Epithelial cell of prostate (primary cell): Measurements from ENCODE around the gene SORCS2.

ENCODE experiments used
- DNase-seq: peaks from one replicate; pipeline ENCODE4 v3.0.0-alpha.2; 2011; ENCODE audit warnings: low read depth, low spot score
- H3K27ac ChIP-seq: fragments of 450-650 bp; 2 replicates; pipeline ENCODE4 v1.5.1; 2017; ENCODE audit warnings: mild to moderate bottlenecking

The SORCS2 gene

GRCh38 chr4:7777871-7778509, 585.7 kb downstream of the SORCS2 start:
- DNase-seq = no peak

GRCh38 chr4:7778510-7779431, 586.4 kb downstream of the SORCS2 start:
- DNase-seq = no peak
- H3K27ac ChIP-seq = no peak overlapping the region

More at GRCh38 chr4:7777871-7778509, 585.7 kb downstream of the SORCS2 start:
- no peak overlapping the region for H3K27ac ChIP-seq

GRCh38 chr4:7779432-7779768, 587.1 kb downstream of the SORCS2 start:
- DNase-seq = no peak
- H3K27ac ChIP-seq = no peak overlapping the region

GRCh38 chr4:7780751-7781348, 588.5 kb downstream of the SORCS2 start:
- no peak for DNase-seq
- H3K27ac ChIP-seq = no peak overlapping the region

GRCh38 chr4:7781366-7781765, 589.0 kb downstream of the SORCS2 start:
- H3K27ac ChIP-seq = no peak overlapping the region
- no peak for DNase-seq

- no peak for DNase-seq
- H3K27ac ChIP-seq = no peak overlapping the region
These were observed 589.7 kb downstream of the SORCS2 start for GRCh38 chr4:7781993-7782392.

GRCh38 chr4:7782783-7783182, 590.4 kb downstream of the SORCS2 start:
- H3K27ac ChIP-seq = no peak overlapping the region
- DNase-seq = no peak

DNA sequence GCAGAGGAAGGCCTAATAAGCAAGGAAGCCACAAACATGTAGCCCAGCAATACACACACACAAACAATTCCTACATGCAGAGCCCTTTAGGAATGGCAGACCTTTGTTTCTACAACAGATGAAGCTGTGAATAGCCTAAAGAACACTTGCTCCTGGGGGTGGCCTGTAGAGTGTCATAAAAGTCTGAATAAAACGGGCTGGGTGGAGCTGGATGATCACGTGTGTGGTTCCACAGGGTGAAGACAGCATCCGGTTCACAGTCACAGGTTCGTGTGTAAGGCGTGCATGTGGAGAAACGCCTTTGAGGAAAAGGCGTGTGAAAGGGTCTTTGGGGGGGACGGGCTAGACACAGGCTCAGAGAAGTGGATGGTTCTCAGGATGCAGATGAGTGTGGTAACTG, 591.2 kb downstream of the SORCS2 start:
- no peak overlapping the region for H3K27ac ChIP-seq
- no peak for DNase-seq

DNA sequence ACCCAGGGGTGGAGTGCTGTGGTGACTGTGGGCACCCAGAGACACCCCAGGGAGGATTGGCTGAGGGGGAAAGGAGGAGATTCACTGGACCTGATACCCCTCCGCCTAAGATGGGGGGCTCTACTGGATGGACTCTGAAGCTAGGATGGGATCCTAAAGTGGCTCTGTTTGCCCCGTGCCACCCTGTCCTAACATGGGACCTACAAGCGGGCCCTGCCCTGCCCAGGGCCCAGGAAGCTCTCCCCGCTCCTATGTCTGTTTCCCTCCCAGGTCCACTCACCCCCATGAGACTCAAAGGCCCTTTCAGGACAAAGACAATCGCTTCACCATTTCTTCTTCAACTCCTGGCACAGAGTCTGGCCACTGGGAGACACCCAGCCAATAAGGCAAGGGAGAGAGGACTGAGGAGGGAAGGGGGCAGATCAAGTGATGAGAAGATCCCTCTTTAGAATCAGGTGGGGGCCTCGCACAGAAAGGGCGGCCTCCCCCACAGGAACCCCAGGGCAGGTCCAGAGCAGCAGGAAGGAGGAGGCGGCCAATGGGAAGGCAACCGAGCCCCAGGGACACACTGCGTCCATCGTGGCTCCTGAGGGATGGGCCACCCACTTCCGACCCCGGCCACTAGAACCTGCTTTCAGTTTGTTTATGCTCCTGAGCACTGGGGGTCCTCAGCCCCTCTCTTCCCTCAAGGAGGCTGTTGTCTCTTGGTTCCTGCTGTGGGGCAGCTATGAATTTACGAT, 592.0 kb downstream of the SORCS2 start:
- no peak overlapping the region for H3K27ac ChIP-seq
- no peak for DNase-seq

DNA sequence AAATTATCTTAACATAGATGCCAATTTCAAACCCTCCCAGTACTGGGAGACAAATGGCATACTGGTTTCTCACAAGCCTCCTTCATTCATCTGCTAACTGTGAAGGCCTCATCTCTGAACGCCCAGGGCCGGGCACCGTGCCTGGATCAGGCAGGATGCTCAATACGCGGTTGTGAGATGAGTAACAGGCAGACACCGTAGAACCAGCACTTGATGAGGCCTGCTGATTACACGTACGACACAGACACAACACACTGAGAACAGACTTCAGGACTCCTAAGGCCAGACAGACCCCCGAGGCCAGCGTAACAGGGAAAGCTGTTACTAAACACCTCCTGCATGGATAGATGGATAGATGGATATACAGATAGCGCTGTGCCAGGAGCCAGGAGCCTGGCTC, 592.7 kb downstream of the SORCS2 start:
- no peak overlapping the region for H3K27ac ChIP-seq
- no peak for DNase-seq

DNA sequence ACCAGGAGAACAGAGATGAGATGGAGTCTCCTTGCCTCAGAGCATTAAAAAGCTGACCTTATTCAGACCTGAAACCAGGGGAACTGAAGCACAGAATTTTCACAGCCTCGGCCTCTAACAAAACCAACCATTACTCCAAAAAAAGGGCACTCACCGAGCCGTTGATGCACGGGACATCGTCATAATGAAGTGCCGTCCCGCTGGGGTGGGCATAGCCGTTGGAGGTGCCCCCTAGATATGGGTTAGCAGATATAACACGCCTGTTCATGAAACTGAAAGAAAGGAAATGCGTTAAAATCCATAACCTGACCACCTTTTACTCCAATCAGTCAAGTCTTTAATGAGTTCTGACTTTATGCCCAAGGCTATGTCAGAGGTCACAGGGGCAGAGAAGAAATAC, 593.7 kb downstream of the SORCS2 start:
- no peak for DNase-seq

GRCh38 chr4:7786517-7786916, 594.2 kb downstream of the SORCS2 start:
- no peak overlapping the region for H3K27ac ChIP-seq

More for the DNA sequence above, 593.7 kb downstream of the SORCS2 start:
- H3K27ac ChIP-seq = no peak overlapping the region

DNA sequence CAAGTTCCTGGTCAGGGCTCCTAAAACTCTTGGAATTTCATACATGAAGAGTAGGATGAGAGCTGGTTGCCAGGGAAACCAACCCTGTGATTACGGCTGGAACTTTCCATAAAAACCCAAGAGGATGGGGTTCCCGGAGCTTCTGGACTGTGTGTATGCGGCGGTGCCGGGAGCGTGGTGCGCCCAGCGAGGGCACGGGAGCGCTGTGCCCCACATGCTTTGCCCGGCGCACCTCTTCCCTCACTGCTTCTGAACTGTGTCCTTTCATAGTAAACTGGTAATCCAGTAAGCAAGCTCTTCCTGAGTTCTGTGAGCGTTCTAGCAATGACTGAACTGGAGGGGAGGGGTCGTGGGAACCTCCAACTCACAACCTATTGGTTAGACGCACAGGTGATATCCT, 594.7 kb downstream of the SORCS2 start:
- no peak for DNase-seq
- no peak overlapping the region for H3K27ac ChIP-seq

More at GRCh38 chr4:7786517-7786916, 594.2 kb downstream of the SORCS2 start:
- no peak for DNase-seq

- DNase-seq = no peak
- H3K27ac ChIP-seq = no peak overlapping the region
These were observed 595.4 kb downstream of the SORCS2 start for GRCh38 chr4:7787681-7788141.

DNA sequence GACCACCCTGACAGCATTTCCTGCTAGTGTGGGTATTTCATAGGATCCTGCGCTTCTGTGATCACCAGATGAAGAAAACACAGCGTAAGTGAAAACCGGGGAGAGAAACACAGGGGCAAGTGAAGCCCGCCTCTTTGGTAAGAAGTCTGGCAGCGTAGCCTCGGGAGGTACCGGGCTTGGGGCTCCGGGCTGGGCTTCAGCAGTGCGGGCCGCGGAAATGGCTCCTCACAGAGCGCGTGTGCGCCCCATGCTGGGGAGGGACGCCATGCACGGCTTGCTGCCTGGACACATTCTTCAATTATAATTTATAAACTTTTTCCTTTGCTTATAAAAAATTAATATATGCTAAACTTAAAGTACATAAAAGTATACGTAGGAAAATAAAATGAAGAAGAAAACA, 595.9 kb downstream of the SORCS2 start:
- no peak for DNase-seq
- H3K27ac ChIP-seq = no peak overlapping the region

DNA sequence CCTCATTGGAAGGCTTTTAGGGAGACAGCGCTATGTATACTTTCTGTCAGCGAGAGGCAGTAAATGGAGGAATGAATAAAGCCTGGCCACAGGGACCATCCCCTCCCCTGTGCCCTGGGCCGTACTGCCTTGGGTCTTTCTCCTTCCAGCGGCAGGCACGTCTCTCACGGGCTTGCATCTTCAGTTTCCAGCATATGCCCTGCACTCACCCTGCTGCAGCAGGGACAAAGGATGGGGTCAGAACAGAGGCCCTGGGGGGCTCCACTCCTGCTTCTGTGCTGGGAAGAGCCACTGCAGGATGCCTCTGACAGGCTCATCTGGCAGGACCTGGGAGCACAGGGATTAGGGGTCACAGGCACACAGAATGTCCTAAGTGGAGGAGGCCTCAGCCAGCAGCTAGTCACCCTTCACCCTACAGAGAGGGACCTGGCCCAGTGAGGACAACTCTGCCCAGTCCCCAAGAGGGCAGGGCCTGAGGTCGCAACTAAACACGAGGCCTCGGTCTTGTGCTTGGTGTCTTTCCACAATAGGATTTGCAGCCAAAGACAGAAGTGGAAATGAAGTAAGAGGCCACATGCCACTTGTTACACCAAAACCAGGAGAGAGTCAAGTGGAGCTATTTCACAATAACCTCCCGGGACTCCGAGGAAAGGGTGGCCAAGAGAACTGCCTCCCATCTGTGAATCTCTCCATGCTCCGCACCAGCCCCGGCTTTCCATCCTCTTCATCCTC, 596.5 kb downstream of the SORCS2 start:
- no peak for DNase-seq
- no peak overlapping the region for H3K27ac ChIP-seq

- no peak for DNase-seq
- no peak overlapping the region for H3K27ac ChIP-seq
These were observed 597.7 kb downstream of the SORCS2 start for GRCh38 chr4:7790023-7790422.

GRCh38 chr4:7790999-7791398, 598.7 kb downstream of the SORCS2 start:
- no peak overlapping the region for H3K27ac ChIP-seq

More at GRCh38 chr4:7790999-7791398, 598.7 kb downstream of the SORCS2 start:
- DNase-seq = no peak
